ENCODE measurements around the gene EVI5. TPM values are rescaled to one million over a fixed set of nuclear protein-coding genes. Genes with fewer than 3 reads are reported as not detected.

The EVI5 gene
- total RNA-seq, 4 donors from 2014 or later, result 13.6 to 21.6 (median 14.8) TPM

- Histone ChIP-seq H3K4me1 (peaks cover 9% of the 10 kb centered on the region), H3K4me3 (no peak overlapping the region), H3K27ac (no peak overlapping the region), H3K9me3 (no peaks in the 10 kb centered on the region), H3K36me3 (no peaks in the 10 kb centered on the region), H3K27me3 (no peaks in the 10 kb centered on the region)
- WGBS, result 91% methylated on average over 1 of the region's 1 CpG
- no peak for TF ChIP-seq CTCF (IDR thresholded peaks at IDR 0.05)
- TF ChIP-seq EP300 (IDR thresholded peaks at IDR 0.05), result no peak
- TF ChIP-seq POLR2A (IDR thresholded peaks at IDR 0.05), result no peak
- TF ChIP-seq POLR2AphosphoS5 (IDR thresholded peaks at IDR 0.05), result no peak
- no peak for DNase-seq (ENCODE audit: low spot score in 2 of 2)
Observed at GRCh38 chr1:92805216-92805615, 20.3 kb upstream of the EVI5 start.

DNA sequence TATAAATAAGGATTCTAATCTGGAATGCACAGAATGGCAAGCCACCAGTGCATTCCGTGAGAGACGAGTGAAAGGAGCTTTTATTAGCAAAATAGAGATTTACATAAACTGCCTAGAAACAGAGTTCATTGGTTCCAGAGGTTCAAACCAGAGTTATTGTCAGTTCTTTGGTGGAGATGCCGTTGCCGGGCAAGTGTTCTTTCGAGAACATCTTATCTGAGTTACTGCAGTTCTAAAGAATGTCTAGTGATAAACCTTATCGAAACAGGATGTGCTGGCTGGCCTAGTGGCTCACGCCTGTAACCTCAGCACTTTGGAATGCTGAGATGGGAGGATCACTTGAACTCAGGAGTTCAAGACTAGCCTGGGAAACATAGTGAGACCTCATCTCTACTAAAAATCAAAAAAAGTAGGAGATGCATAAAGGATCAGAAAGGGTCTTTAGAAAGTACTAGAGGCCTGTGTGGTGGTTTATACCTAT lies 19.9 kb upstream of the EVI5 start:
- Histone ChIP-seq H3K9me3 (no peaks in the 10 kb centered on the region), H3K36me3 (no peaks in the 10 kb centered on the region), H3K4me3 (no peak overlapping the region), H3K4me1 (peaks cover 9% of the 10 kb centered on the region), H3K27me3 (no peaks in the 10 kb centered on the region), H3K27ac (no peak overlapping the region)
- 8% methylated on average over 7 of the region's 7 CpGs for WGBS
- TF ChIP-seq POLR2A (IDR thresholded peaks at IDR 0.05) (no peak), POLR2AphosphoS5 (IDR thresholded peaks at IDR 0.05) (no peak), EP300 (IDR thresholded peaks at IDR 0.05) (no peak), CTCF (IDR thresholded peaks at IDR 0.05) (no peak)
- DNase-seq (ENCODE audit: low spot score in 2 of 2), result no peak

GRCh38 chr1:92803140-92803887 lies 18.4 kb upstream of the EVI5 start:
- no peak for TF ChIP-seq CTCF (IDR thresholded peaks at IDR 0.05)
- TF ChIP-seq EP300 (IDR thresholded peaks at IDR 0.05), result no peak
- no peak for TF ChIP-seq POLR2AphosphoS5 (IDR thresholded peaks at IDR 0.05)
- no peak for TF ChIP-seq POLR2A (IDR thresholded peaks at IDR 0.05)
- no peaks in the 10 kb centered on the region for H3K9me3 ChIP-seq
- peaks cover 9% of the 10 kb centered on the region for H3K4me1 ChIP-seq
- 89% methylated on average over 7 of the region's 7 CpGs for WGBS
- DNase-seq (ENCODE audit: low spot score in 2 of 2), result no peak
- H3K27me3 ChIP-seq, result no peaks in the 10 kb centered on the region
- no peak overlapping the region for H3K27ac ChIP-seq
- no peak overlapping the region for H3K4me3 ChIP-seq
- no peaks in the 10 kb centered on the region for H3K36me3 ChIP-seq

GRCh38 chr1:92797961-92798360 lies 13.1 kb upstream of the EVI5 start:
- Histone ChIP-seq H3K27me3 (no peaks in the 10 kb centered on the region), H3K4me3 (no peak overlapping the region), H3K27ac (no peak overlapping the region), H3K36me3 (no peaks in the 10 kb centered on the region), H3K9me3 (no peaks in the 10 kb centered on the region), H3K4me1 (no peaks in the 10 kb centered on the region)
- WGBS, result 65% methylated on average over 1 of the region's 1 CpG
- no peak for DNase-seq (ENCODE audit: low spot score in 2 of 2)
- TF ChIP-seq CTCF (IDR thresholded peaks at IDR 0.05), result no peak
- no peak for TF ChIP-seq POLR2A (IDR thresholded peaks at IDR 0.05)
- TF ChIP-seq EP300 (IDR thresholded peaks at IDR 0.05), result no peak
- TF ChIP-seq POLR2AphosphoS5 (IDR thresholded peaks at IDR 0.05), result no peak

DNA sequence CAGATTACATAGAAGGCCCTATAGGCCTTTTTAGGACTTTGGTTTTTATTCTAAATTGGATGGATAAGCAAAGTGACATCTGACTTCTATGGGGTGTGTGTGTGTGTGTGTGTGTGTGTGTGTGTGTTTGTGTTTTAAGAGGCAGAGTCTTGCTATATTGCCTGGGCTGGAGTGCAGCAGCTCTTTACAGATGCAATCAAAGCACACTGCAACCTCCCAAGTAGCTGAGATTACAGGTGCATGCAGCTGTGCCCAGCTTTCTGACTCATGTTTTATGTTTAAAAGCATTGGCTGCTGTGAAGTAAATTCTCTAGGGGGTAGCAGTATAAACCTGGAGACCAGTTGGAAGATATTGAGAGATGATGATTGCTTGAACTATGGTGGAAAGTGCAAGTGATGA lies 12.4 kb upstream of the EVI5 start:
- no peak for TF ChIP-seq CTCF (IDR thresholded peaks at IDR 0.05)
- TF ChIP-seq POLR2A (IDR thresholded peaks at IDR 0.05), result no peak
- no peak for TF ChIP-seq EP300 (IDR thresholded peaks at IDR 0.05)
- no peak for TF ChIP-seq POLR2AphosphoS5 (IDR thresholded peaks at IDR 0.05)
- H3K36me3 ChIP-seq, result no peaks in the 10 kb centered on the region
- no peaks in the 10 kb centered on the region for H3K9me3 ChIP-seq
- no peak for DNase-seq (ENCODE audit: low spot score in 2 of 2)
- H3K27me3 ChIP-seq, result no peaks in the 10 kb centered on the region
- H3K4me3 ChIP-seq, result no peak overlapping the region
- H3K4me1 ChIP-seq, result no peaks in the 10 kb centered on the region
- no peak overlapping the region for H3K27ac ChIP-seq
